Measurements from ENCODE around the gene RELL2.

GRCh38 chr5:141683596-141684141 lies 46.9 kb downstream of the RELL2 start:
- no peak for TF ChIP-seq CTCF (IDR thresholded peaks at IDR 0.05; ENCODE audit: poor library complexity)
- no peak for TF ChIP-seq EZH2 (IDR thresholded peaks at IDR 0.05; ENCODE audit: borderline replicate concordance)
- TF ChIP-seq EZH2phosphoT487 (IDR thresholded peaks at IDR 0.05; ENCODE audit: low read depth, severe bottlenecking, unreplicated experiment), result no peak

Measured in hepatocyte (in vitro differentiated cells).